ENCODE results near the gene BLTP3A.
"Not testable (repeated sequence)": the region's sequence is repeated elsewhere in the genome, so short reads cannot be mapped to it uniquely, and the experiment has no call there.

DNA sequence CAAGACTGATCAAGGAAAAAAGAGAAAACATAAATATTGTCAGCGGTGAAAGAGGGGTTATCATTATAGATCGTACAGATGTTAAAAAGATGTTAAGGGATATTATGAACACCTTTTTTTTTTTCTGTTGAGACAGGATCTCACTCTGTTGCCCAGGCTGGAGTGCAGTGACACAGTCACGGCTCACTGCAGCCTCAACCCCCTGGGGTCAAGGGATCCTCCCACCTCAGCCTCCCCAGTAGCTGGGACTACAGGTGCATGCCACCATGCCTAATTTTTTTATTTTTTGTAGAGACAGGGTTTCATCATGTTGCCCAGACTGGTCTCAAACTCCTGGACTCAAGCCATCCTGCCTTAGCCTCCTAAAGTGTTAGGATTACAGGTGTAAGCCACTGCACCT lies 16.6 kb downstream of the BLTP3A start:
- TF ChIP-seq CTCF (conservative IDR thresholded peaks at IDR 0.05 in 1 of 2, IDR thresholded peaks at IDR 0.05 in 1 of 2; ENCODE audit: low read depth in 1 of 2, low read length in 2 of 2); EZH2 (IDR thresholded peaks at IDR 0.05; ENCODE audit: low read length, missing control alignments): not testable (repeated sequence)
